Glutamatergic neuron (in vitro differentiated cells): ENCODE data around the gene EPHB3. TPM values are rescaled to one million over a fixed set of nuclear protein-coding genes. Genes with fewer than 3 reads are reported as not detected.
A peak's percentile ranks its signal among the peaks of the same experiment; 100 is the strongest.

ENCODE experiments used
- DNase-seq: peaks from one replicate; pipeline ENCODE4 v3.0.0; 2022
- H3K27ac Mint-ChIP-seq: one replicate; pipeline ENCODE4 v1.8.0; 2020; ENCODE audit warnings: mild to moderate bottlenecking, mixed read lengths, inconsistent platforms; ENCODE audit not compliant: unreplicated experiment
- H3K27me3 Mint-ChIP-seq: one replicate; pipeline ENCODE4 v1.8.0; 2020; ENCODE audit warnings: mild to moderate bottlenecking, moderate library complexity, mixed read lengths, inconsistent platforms; ENCODE audit not compliant: unreplicated experiment
- H3K36me3 Mint-ChIP-seq: one replicate; pipeline ENCODE4 v1.8.0; 2020; ENCODE audit warnings: mild to moderate bottlenecking, mixed read lengths, inconsistent platforms; ENCODE audit not compliant: unreplicated experiment
- H3K4me1 Mint-ChIP-seq: one replicate; pipeline ENCODE4 v1.8.0; 2020; ENCODE audit warnings: mild to moderate bottlenecking, low read depth, mixed read lengths, inconsistent platforms; ENCODE audit not compliant: unreplicated experiment
- H3K4me3 Mint-ChIP-seq: one replicate; pipeline ENCODE4 v1.8.0; 2020; ENCODE audit warnings: mild to moderate bottlenecking, mixed read lengths, inconsistent platforms; ENCODE audit not compliant: unreplicated experiment
- H3K9me3 Mint-ChIP-seq: one replicate; pipeline ENCODE4 v1.8.0; 2020; ENCODE audit warnings: mild to moderate bottlenecking, moderate library complexity, mixed read lengths, inconsistent platforms; ENCODE audit not compliant: unreplicated experiment
- total RNA-seq: library from RNA; stranded (reverse); fragmentation: NEBNext Ultra II Directional; extraction: Animal tissue kit (Norgen Biotek cat#: 25700); gene quantifications from one replicate; pipeline ENCODE4 v1.2.1, GENCODE V29; 2021; ENCODE audit not compliant: unreplicated experiment
- TF ChIP-seq, protein P1 (sequence below): fragments of 200-600 bp; sonication (generic); IDR thresholded peaks from one replicate; pipeline ENCODE4 v1.5.0; 2021; ENCODE audit not compliant: partially characterized antibody, unreplicated experiment

EPHB3 gene
- total RNA-seq, 1 donor from 2014 or later, result 5.0 TPM

DNA sequence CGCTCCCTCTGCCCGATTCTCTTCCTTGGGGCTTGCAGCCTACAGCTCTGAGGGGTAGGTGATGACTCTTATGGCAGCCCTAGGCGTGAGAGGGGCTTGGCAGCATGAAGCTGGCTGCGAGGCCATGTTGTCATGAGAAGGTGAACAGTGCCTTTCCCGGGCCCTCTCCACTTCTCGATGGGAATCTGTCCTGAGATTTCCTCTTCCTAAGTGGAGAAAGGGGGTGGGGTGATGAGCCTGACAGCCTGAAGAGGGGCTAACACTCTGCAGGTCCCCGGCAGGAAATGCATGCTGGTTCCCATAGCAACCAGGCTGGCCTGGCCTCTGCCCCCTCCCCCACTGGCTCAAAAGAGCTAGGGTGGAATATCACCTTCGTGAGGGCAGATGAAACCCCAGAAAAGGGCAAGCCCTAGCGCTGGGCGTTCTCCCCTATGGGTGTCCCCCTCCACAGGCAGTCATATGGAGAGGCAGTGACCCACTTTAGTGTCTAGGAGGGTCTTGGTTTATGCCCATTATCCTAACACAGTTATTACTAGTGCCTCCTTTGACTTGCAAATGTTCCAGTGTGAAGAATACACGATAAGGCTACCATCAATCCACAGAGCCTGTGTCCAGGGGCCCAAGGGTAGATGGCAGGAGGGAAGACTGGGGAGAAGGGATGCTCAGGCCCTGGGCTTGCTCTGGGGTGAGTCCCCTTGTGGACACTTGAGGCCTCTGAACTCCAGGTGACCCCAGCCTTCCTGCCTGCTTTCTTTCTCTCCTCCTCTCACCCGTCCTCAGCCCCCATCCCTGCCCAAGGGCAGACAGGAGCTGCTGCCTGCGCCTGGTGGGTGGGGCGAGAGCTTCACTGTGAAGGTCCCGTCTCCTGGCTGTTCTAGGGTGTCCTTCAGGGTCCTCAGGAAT, 13.2 kb downstream of the EPHB3 start:
- Mint-ChIP-seq H3K36me3 (peaks cover 11% of the 10 kb centered on the region), H3K4me1 (peaks cover 9% of the 10 kb centered on the region), H3K4me3 (peak overlapping the region; percentile 65), H3K27ac (no peak overlapping the region), H3K9me3 (peaks cover 7% of the 10 kb centered on the region), H3K27me3 (peaks cover 25% of the 10 kb centered on the region)
- no peak for DNase-seq
- TF ChIP-seq, protein P1, sequence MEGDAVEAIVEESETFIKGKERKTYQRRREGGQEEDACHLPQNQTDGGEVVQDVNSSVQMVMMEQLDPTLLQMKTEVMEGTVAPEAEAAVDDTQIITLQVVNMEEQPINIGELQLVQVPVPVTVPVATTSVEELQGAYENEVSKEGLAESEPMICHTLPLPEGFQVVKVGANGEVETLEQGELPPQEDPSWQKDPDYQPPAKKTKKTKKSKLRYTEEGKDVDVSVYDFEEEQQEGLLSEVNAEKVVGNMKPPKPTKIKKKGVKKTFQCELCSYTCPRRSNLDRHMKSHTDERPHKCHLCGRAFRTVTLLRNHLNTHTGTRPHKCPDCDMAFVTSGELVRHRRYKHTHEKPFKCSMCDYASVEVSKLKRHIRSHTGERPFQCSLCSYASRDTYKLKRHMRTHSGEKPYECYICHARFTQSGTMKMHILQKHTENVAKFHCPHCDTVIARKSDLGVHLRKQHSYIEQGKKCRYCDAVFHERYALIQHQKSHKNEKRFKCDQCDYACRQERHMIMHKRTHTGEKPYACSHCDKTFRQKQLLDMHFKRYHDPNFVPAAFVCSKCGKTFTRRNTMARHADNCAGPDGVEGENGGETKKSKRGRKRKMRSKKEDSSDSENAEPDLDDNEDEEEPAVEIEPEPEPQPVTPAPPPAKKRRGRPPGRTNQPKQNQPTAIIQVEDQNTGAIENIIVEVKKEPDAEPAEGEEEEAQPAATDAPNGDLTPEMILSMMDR, result no peak

DNA sequence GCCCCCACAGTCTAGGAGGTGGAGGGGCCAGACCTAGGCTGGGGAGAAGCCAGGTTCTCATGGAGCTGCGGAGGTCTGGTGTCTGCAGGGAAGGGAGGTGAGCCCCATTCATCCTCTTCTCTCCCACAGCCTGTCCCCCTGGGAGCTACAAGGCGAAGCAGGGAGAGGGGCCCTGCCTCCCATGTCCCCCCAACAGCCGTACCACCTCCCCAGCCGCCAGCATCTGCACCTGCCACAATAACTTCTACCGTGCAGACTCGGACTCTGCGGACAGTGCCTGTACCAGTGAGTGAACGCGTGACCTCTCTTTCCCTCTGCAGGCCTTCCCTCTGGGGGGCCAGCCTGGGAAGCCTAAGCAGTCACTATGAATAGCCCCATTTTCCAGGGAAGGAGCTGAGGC, 14.1 kb downstream of the EPHB3 start:
- no peak for DNase-seq
- H3K4me3 Mint-ChIP-seq, result no peak overlapping the region
- peaks cover 7% of the 10 kb centered on the region for H3K9me3 Mint-ChIP-seq
- H3K36me3 Mint-ChIP-seq, result peaks cover 11% of the 10 kb centered on the region
- H3K27ac Mint-ChIP-seq, result no peak overlapping the region
- peaks cover 24% of the 10 kb centered on the region for H3K27me3 Mint-ChIP-seq
- peaks cover 7% of the 10 kb centered on the region for H3K4me1 Mint-ChIP-seq
- TF ChIP-seq, protein P1, result no peak

DNA sequence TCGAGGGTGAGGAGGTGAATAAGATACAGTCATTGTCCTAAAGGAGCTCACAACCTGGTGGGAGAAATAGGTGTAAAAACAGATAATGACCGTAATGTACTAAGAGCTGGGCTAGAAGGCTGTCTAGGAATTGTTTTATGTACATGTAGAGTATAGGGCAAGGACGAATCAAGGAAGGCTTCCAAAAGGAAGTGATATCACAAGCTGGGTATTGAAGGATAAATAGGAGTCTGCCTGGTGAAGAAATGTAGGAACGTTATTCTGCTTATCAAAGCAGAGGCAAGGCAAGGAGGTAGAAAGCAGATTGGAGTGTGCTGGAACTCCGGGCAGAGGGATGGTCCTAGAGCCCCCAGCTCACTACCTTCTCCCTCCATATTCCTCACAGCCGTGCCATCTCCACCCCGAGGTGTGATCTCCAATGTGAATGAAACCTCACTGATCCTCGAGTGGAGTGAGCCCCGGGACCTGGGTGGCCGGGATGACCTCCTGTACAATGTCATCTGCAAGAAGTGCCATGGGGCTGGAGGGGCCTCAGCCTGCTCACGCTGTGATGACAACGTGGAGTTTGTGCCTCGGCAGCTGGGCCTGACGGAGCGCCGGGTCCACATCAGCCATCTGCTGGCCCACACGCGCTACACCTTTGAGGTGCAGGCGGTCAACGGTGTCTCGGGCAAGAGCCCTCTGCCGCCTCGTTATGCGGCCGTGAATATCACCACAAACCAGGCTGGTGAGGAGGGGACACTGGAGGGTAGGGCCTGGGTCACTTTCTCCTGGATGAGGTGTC, 15.1 kb downstream of the EPHB3 start:
- Mint-ChIP-seq H3K27me3 (peaks cover 19% of the 10 kb centered on the region), H3K9me3 (peaks cover 11% of the 10 kb centered on the region), H3K4me1 (peaks cover 7% of the 10 kb centered on the region), H3K4me3 (no peak overlapping the region), H3K27ac (no peak overlapping the region), H3K36me3 (peaks cover 11% of the 10 kb centered on the region)
- TF ChIP-seq, protein P1, result no peak
- DNase-seq, result no peak

DNA sequence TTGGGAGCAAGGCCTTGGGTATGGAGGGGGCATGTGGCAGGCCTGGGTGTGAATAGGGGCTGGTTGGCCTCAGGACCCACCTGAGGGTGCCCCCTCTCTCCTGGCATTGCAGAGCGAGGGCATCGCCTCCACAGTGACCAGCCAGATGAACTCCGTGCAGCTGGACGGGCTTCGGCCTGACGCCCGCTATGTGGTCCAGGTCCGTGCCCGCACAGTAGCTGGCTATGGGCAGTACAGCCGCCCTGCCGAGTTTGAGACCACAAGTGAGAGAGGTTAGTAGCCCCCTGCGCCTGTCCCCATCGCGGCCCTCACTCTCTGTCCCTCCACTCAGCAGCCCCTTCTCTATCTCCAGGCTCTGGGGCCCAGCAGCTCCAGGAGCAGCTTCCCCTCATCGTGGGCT, 16.0 kb downstream of the EPHB3 start:
- peaks cover 14% of the 10 kb centered on the region for H3K4me1 Mint-ChIP-seq
- no peak for DNase-seq
- peaks cover 13% of the 10 kb centered on the region for H3K9me3 Mint-ChIP-seq
- no peak overlapping the region for H3K4me3 Mint-ChIP-seq
- H3K27me3 Mint-ChIP-seq, result peaks cover 19% of the 10 kb centered on the region
- peaks cover 11% of the 10 kb centered on the region for H3K36me3 Mint-ChIP-seq
- H3K27ac Mint-ChIP-seq, result no peak overlapping the region
- TF ChIP-seq, protein P1, result no peak
